NOMO-1 (cell line): ENCODE results near the gene XG.
"Not testable (repeated sequence)": the region's sequence is repeated elsewhere in the genome, so short reads cannot be mapped to it uniquely, and the experiment has no call there.

Experiments used
- DNase-seq, 2 experiments: peaks; one replicate each; lab custom pipeline; 2025; ENCODE audit not compliant: unreplicated experiment in 2 of 2; lab: John Stamatoyannopoulos, UW

The XG gene

GRCh38 chrX:2751874-2752300 is at the start of gene XG:
TSS of gene XG (plus strand) at chrX:2752040. CDS start at chrX:2752275, 235 bp downstream.
- not testable (repeated sequence) for DNase-seq

GRCh38 chrX:2703991-2704369 is 47.9 kb upstream of the XG start:
- DNase-seq, result no peak

- DNase-seq, result no peak
Measured at GRCh38 chrX:2705046-2705832, 46.6 kb upstream of the XG start.

- DNase-seq, result no peak
Measured at GRCh38 chrX:2707334-2707760, 44.5 kb upstream of the XG start.

- no peak for DNase-seq
Measured at GRCh38 chrX:2708021-2708420, 43.8 kb upstream of the XG start.

GRCh38 chrX:2708592-2709188 is 43.1 kb upstream of the XG start:
- DNase-seq, result no peak

GRCh38 chrX:2709556-2709955 is 42.3 kb upstream of the XG start:
- no peak for DNase-seq

GRCh38 chrX:2710041-2710840 is 41.6 kb upstream of the XG start:
- no peak for DNase-seq

- no peak for DNase-seq
Measured at GRCh38 chrX:2711441-2711840, 40.4 kb upstream of the XG start.

- no peak for DNase-seq
Measured at GRCh38 chrX:2712428-2712827, 39.4 kb upstream of the XG start.

- no peak for DNase-seq
Measured at GRCh38 chrX:2712890-2713840, 38.7 kb upstream of the XG start.

- DNase-seq, result no peak
Measured at GRCh38 chrX:2714551-2714950, 37.3 kb upstream of the XG start.

GRCh38 chrX:2715066-2715600 is 36.7 kb upstream of the XG start:
- DNase-seq, result no peak

- no peak for DNase-seq
Measured at GRCh38 chrX:2717312-2717711, 34.5 kb upstream of the XG start.

GRCh38 chrX:2718821-2719220 is 33.0 kb upstream of the XG start:
- DNase-seq, result no peak

GRCh38 chrX:2719774-2720447 is 31.9 kb upstream of the XG start:
- DNase-seq, result no peak

- no peak for DNase-seq
Measured at GRCh38 chrX:2723286-2723879, 28.5 kb upstream of the XG start.

- DNase-seq, result not testable (repeated sequence)
Measured at GRCh38 chrX:2727264-2727663, 24.6 kb upstream of the XG start.

- DNase-seq, result no peak
Measured at GRCh38 chrX:2732076-2732475, 19.8 kb upstream of the XG start.
